ENCODE results near the gene PFKFB3.
A peak's percentile ranks its signal among the peaks of the same experiment; 100 is the strongest.
"Not testable (repeated sequence)": the region's sequence is repeated elsewhere in the genome, so short reads cannot be mapped to it uniquely, and the experiment has no call there.

Gene PFKFB3

GRCh38 chr10:6163364-6164270 lies 39.1 kb upstream of the PFKFB3 start:
- peak overlapping the region; percentile 81 for H3K4me3 ChIP-seq (replicated peaks; ENCODE audit: low read depth, low read length)
- no peak for TF ChIP-seq CTCF (IDR thresholded peaks at IDR 0.05; ENCODE audit: low read length, missing control alignments)
- DNase-seq (ENCODE audit: low read depth), result peak; percentile 91

- peak overlapping the region; percentile 81 for H3K4me3 ChIP-seq (replicated peaks; ENCODE audit: low read depth, low read length)
- DNase-seq (ENCODE audit: low read depth), result peak; percentile 25
- no peak for TF ChIP-seq CTCF (IDR thresholded peaks at IDR 0.05; ENCODE audit: low read length, missing control alignments)
Measured at GRCh38 chr10:6164271-6165095, 38.2 kb upstream of the PFKFB3 start.

GRCh38 chr10:6165221-6165725 lies 37.5 kb upstream of the PFKFB3 start:
- no peak for DNase-seq (ENCODE audit: low read depth)
- no peak overlapping the region for H3K4me3 ChIP-seq (replicated peaks; ENCODE audit: low read depth, low read length)
- TF ChIP-seq CTCF (IDR thresholded peaks at IDR 0.05; ENCODE audit: low read length, missing control alignments), result no peak

GRCh38 chr10:6165933-6166332 lies 36.8 kb upstream of the PFKFB3 start:
- not testable (repeated sequence) for H3K4me3 ChIP-seq (replicated peaks; ENCODE audit: low read depth, low read length); DNase-seq (ENCODE audit: low read depth)

- TF ChIP-seq CTCF (IDR thresholded peaks at IDR 0.05; ENCODE audit: low read length, missing control alignments), result no peak
- no peak for DNase-seq (ENCODE audit: low read depth)
Measured at GRCh38 chr10:6167456-6167855, 35.3 kb upstream of the PFKFB3 start.

GRCh38 chr10:6168084-6168483 lies 34.6 kb upstream of the PFKFB3 start:
- no peak for DNase-seq (ENCODE audit: low read depth)
- no peak overlapping the region for H3K4me3 ChIP-seq (replicated peaks; ENCODE audit: low read depth, low read length)
- TF ChIP-seq CTCF (IDR thresholded peaks at IDR 0.05; ENCODE audit: low read length, missing control alignments), result no peak

More at GRCh38 chr10:6167456-6167855, 35.3 kb upstream of the PFKFB3 start:
- no peak overlapping the region for H3K4me3 ChIP-seq (replicated peaks; ENCODE audit: low read depth, low read length)

GRCh38 chr10:6170638-6171037 lies 32.1 kb upstream of the PFKFB3 start:
- no peak overlapping the region for H3K4me3 ChIP-seq (replicated peaks; ENCODE audit: low read depth, low read length)
- TF ChIP-seq CTCF (IDR thresholded peaks at IDR 0.05; ENCODE audit: low read length, missing control alignments), result no peak
- no peak for DNase-seq (ENCODE audit: low read depth)
